GM12874 (cell line): ENCODE results near the gene BLNK.

Experiments used
- TF ChIP-seq, protein P1 (sequence below): IDR thresholded peaks from 2 replicates; pipeline ENCODE4 v1.5.1; 2011; ENCODE audit warnings: low read depth, mild to moderate bottlenecking, control low read depth, low read length, moderate library complexity; ENCODE audit not compliant: insufficient read depth

BLNK gene

DNA sequence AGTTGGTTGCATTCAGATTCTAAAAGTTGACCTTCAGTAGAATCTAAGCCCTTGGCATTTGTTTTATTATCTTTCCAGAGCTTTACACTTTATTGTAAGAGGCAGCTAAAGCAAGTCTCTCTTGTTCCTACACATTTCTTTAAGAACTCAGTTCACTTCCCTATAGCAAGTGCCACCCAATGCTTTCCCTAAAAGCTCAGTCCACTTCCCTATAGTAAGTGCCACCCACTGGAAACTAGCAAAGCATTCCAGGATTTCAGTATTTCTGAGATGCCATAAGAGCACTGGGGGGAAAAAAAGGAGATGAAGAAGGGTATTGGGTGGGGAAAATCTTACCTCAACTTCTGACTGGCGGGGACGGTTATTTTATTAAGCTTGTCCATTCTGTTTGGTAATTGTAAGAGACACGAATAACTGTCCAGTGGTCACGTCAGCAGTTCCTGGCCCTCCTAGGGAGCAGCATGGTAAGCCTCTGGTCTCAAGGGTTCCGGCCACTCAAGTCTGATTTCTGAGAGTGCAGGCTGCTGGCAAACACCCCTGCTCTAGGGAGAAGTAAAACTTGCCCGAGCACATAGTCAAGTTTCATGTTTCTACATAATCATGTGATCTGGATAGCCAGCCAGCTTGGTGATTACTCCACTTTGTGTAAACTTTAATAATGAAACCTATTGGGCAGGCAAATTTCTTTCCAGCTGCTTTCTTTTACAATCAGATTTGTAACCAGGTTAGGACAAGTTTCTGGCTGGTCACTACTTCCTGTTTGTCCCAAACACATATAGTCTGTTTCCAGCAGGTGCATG lies at the start of gene BLNK:
BLNK (minus strand) TSS at position 554 of the 800 bp plus-strand sequence; CDS start at position 383, 171 bp downstream.
- TF ChIP-seq, protein P1, sequence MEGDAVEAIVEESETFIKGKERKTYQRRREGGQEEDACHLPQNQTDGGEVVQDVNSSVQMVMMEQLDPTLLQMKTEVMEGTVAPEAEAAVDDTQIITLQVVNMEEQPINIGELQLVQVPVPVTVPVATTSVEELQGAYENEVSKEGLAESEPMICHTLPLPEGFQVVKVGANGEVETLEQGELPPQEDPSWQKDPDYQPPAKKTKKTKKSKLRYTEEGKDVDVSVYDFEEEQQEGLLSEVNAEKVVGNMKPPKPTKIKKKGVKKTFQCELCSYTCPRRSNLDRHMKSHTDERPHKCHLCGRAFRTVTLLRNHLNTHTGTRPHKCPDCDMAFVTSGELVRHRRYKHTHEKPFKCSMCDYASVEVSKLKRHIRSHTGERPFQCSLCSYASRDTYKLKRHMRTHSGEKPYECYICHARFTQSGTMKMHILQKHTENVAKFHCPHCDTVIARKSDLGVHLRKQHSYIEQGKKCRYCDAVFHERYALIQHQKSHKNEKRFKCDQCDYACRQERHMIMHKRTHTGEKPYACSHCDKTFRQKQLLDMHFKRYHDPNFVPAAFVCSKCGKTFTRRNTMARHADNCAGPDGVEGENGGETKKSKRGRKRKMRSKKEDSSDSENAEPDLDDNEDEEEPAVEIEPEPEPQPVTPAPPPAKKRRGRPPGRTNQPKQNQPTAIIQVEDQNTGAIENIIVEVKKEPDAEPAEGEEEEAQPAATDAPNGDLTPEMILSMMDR = no peak

DNA sequence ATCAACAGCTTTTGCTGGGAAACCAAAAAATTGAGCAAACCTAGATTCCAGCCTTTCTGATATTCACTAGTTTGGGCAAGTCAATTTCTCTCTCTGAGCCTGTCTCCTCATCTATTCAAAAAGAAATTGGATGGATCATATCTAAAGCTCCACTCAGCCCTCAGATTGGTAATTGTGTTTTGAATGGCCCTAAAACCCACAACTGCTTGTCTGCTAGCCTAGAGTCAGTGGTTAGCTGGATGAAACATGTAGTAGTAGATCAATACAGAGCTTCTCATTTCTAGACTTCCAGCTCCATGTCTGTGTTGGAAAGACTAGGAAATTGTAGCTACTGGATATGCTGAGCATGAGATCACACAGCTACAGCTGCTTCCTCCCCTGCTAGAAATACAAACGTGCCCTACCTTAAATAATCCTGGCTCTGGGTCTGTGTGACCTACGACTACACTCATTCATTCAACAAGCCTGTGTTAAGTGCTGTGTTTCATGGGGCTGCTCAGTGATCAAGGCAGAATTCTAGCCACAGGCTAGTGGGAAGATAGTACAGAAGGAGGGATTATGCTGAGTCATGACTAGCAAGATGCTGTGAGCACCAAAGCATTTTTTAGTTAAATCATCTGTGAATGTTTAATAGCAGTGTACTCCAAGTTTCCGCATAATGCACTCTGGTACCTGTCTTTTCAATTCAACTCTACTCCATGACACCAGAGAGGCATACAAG lies 48.5 kb upstream of the BLNK start:
- TF ChIP-seq, protein P1 = no peak

DNA sequence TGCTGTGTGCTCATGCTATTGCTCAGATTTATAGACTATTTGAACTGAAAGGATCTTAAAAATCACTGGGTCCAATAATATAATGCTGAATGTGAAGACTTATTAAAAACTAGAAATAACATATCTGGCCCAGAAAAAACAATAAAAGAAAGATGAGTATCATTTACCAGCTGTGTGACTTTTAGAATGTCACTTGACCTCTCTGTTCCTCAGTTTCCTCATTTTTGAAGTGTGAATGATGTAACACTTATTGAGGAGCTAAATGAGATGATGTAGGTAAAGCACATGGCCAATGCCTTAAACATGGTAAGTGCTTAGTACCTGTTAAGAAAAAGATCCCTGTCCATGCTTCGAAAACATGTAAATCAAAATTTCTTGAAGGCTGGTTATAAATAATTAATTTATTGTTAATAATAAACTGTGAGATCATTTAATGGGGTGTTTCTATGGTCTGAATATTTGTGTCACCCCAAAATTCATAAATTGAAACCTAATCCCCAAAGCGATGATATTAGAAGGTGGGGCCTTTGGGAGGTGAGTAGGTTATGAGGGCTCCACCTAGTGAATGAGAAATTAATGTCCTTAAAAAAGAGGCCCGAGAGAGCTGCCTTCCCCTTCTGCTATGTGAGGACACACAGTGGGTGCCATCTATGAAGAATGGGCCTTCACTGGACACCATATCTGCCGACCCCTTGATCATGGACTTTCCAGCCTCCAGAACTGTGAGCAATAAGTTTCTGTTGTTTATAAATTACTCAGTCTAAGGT lies 45.9 kb upstream of the BLNK start:
- TF ChIP-seq, protein P1 = 0 out of 2 replicates have a peak, but pooled peaks have one; percentile 10

DNA sequence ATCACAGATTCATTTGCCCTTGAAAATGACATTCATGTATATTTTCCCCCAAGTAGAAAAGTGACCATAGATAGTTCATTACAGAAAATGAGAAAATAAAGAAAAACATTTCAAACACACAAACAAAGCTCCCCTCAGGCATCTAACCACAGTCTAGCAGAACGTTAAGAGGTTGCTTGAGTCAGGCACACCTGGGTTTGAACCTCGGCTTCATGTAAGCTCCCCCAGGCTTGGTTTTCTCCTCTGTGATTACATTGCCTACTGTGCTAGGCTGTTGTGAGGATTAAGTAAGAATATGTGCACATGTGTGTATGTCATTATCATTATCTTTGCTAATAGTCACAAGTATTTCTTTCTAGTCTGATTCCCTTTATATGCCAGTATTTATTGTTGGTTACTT lies 42.0 kb upstream of the BLNK start:
- TF ChIP-seq, protein P1 = no peak

DNA sequence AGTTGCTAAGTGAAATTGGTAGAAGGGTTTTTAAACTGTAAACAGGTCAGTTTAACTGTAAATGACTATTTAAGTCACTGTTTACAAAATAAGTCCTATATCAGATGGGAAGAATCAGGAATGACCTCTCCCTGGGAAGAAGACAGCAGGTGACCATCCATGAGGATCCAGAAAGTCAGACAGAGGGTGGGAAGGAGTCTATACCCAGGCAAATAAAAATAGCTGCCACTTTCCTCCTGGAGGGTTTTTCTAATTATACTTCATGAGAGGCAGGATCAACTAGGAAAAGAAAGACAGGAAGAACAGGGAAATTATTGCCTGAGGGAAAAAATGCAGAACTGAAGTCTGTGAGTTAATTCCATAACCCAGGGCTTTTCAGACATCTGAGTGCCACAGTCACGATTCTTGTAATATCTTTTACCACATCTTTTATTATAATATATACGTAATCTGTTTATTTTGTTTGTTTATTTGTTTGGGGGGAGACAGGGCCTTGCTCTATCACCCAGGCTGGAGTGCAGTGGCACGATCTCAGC lies 39.9 kb upstream of the BLNK start:
- TF ChIP-seq, protein P1 = no peak

DNA sequence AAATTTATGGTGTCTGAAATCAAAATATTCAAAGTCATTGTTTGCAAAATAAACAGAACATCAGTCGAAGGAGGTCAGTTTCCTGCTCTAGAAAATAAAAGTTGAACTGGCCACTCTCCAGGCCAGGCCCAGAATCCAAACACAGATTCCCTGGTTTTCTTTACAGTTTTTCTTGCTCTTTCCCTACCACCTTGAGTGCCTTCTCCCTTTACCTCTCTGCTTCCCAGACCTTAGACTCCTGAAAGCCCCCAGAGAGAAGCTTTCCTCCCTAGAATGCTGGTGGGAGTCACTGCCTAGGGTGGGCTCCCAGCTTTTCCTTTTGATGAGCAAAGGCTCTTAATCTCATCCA lies 38.9 kb upstream of the BLNK start:
- TF ChIP-seq, protein P1 = no peak
